ENCODE measurements around the gene NTNG2.

Gene NTNG2

DNA sequence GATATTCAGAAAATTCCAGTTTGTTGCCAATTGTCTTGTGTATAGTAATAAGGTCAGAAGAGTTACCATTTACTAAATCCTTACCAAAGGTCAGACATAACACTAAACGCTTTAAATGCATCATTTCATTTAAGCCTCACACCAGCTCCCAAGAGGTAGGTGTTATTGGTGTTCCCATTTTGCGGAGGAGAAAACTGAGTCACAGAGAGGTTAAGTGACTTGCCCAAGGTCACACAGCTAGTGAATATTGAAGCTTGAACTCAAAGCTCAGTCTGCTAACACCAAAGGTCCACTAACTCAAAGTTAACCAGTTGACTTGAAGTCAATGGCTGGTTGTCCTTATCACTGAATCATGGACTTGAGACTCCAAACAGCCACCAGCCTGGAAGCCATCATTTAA is 40.8 kb upstream of the NTNG2 start:
- TF ChIP-seq POLR2AphosphoS5 (IDR thresholded peaks at IDR 0.05; ENCODE audit: low read depth, low read length) (no peak), SIN3A (IDR thresholded peaks at IDR 0.05; ENCODE audit: borderline replicate concordance, insufficient read depth, low read length) (no peak), FOXP2 (optimal IDR thresholded peaks at IDR 0.05; ENCODE audit: borderline replicate concordance, extremely low read depth, extremely low read length, insufficient read depth) (no peak), TAF1 (IDR thresholded peaks at IDR 0.05; ENCODE audit: borderline replicate concordance, insufficient read depth, low read length) (no peak)
- TF ChIP-seq, protein P1, sequence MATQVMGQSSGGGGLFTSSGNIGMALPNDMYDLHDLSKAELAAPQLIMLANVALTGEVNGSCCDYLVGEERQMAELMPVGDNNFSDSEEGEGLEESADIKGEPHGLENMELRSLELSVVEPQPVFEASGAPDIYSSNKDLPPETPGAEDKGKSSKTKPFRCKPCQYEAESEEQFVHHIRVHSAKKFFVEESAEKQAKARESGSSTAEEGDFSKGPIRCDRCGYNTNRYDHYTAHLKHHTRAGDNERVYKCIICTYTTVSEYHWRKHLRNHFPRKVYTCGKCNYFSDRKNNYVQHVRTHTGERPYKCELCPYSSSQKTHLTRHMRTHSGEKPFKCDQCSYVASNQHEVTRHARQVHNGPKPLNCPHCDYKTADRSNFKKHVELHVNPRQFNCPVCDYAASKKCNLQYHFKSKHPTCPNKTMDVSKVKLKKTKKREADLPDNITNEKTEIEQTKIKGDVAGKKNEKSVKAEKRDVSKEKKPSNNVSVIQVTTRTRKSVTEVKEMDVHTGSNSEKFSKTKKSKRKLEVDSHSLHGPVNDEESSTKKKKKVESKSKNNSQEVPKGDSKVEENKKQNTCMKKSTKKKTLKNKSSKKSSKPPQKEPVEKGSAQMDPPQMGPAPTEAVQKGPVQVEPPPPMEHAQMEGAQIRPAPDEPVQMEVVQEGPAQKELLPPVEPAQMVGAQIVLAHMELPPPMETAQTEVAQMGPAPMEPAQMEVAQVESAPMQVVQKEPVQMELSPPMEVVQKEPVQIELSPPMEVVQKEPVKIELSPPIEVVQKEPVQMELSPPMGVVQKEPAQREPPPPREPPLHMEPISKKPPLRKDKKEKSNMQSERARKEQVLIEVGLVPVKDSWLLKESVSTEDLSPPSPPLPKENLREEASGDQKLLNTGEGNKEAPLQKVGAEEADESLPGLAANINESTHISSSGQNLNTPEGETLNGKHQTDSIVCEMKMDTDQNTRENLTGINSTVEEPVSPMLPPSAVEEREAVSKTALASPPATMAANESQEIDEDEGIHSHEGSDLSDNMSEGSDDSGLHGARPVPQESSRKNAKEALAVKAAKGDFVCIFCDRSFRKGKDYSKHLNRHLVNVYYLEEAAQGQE (IDR thresholded peaks at IDR 0.05; ENCODE audit: insufficient read depth in 1 of 2, low read depth in 2 of 2, low read length in 2 of 2) = no peak

DNA sequence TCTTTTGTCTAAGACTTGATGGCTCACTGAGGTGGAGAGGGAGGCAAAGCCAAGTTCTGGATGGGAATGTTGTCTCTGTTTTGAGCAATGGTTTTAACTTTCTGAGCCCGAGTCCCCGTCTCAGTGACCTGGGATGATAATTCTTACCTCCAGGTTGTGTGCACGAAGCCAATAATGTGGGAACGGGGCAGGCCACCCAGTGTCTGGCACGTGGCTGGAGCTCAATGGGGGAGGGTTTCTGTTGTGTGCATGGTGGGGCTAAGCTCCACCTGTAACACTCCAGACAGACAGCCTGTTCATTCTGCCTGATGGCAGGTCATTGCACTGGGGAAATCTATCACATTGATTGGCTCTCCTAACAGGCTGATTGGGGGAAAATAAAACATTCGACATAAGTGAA is 37.1 kb upstream of the NTNG2 start:
- TF ChIP-seq POLR2AphosphoS5 (IDR thresholded peaks at IDR 0.05; ENCODE audit: low read depth, low read length) = no peak
- TF ChIP-seq, protein P1 (IDR thresholded peaks at IDR 0.05; ENCODE audit: insufficient read depth in 1 of 2, low read depth in 2 of 2, low read length in 2 of 2) = no peak
- TF ChIP-seq FOXP2 (optimal IDR thresholded peaks at IDR 0.05; ENCODE audit: borderline replicate concordance, extremely low read depth, extremely low read length, insufficient read depth) = no peak
- TF ChIP-seq SIN3A (IDR thresholded peaks at IDR 0.05; ENCODE audit: borderline replicate concordance, insufficient read depth, low read length) = no peak
- no peak for TF ChIP-seq TAF1 (IDR thresholded peaks at IDR 0.05; ENCODE audit: borderline replicate concordance, insufficient read depth, low read length)

DNA sequence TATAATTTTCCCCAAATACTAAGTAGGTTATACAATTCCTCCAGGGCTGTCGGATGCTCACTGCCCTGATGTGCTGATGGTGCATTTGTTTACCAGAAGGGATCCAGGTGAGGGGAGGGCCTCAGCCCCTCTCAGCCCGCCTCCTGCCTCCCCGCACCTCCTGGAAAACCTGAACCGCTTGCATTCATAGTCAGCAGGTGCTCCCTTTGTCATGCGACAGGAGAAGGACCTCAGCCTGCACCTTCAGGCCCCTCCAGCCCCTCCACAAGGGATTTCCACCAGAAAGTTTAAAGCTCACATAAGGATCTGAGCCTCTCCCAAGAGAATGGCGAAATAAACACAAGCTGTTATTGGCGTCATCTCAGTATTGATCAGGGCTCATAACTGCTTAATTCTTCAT is 36.5 kb upstream of the NTNG2 start:
- TF ChIP-seq SIN3A (IDR thresholded peaks at IDR 0.05; ENCODE audit: borderline replicate concordance, insufficient read depth, low read length) (no peak), TAF1 (IDR thresholded peaks at IDR 0.05; ENCODE audit: borderline replicate concordance, insufficient read depth, low read length) (no peak), FOXP2 (optimal IDR thresholded peaks at IDR 0.05; ENCODE audit: borderline replicate concordance, extremely low read depth, extremely low read length, insufficient read depth) (no peak), POLR2AphosphoS5 (IDR thresholded peaks at IDR 0.05; ENCODE audit: low read depth, low read length) (no peak)
- TF ChIP-seq, protein P1 (IDR thresholded peaks at IDR 0.05; ENCODE audit: insufficient read depth in 1 of 2, low read depth in 2 of 2, low read length in 2 of 2) = no peak

DNA sequence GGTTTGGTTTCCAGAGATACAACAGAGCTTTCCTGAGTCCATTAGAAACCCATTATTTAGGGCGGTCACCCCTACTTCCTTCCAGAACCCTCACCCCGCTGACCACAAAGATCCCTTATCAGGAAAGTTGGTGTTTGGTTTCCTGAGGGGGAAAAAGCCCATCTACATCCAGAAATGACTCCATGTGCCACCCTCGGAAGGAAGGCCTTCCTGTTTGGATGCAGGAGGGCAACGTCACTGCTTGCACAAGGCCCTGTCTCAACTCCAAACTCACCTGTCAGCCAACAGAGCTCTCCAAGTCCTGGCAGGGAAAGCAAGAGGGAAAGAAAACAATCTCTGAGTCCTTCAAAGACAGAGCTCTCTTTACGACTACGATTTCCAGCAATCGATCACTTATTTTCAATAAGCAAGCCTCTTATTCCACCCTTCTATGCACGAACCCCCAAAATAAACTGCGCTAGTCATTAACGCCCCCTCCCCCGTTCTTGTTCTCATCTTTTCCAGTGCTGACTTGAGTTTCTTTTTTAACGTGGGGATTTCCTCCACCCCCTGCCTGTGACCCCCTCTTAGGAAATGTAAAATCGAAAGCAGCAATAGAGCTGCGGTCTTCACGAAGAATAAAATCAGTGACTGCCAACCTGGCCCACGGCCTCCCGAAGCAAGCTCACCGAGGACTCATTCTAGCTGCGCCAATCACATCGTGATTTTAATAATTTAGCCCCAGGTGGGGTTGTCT is 35.7 kb upstream of the NTNG2 start:
- TF ChIP-seq, protein P1 (IDR thresholded peaks at IDR 0.05; ENCODE audit: insufficient read depth in 1 of 2, low read depth in 2 of 2, low read length in 2 of 2) = no peak
- no peak for TF ChIP-seq SIN3A (IDR thresholded peaks at IDR 0.05; ENCODE audit: borderline replicate concordance, insufficient read depth, low read length)
- no peak for TF ChIP-seq TAF1 (IDR thresholded peaks at IDR 0.05; ENCODE audit: borderline replicate concordance, insufficient read depth, low read length)
- TF ChIP-seq POLR2AphosphoS5 (IDR thresholded peaks at IDR 0.05; ENCODE audit: low read depth, low read length) = no peak
- TF ChIP-seq FOXP2 (optimal IDR thresholded peaks at IDR 0.05; ENCODE audit: borderline replicate concordance, extremely low read depth, extremely low read length, insufficient read depth) = no peak
